NCI-H69 (cell line): ENCODE measurements around the gene CYSRT1.
"Not testable (repeated sequence)": the region's sequence is repeated elsewhere in the genome, so short reads cannot be mapped to it uniquely, and the experiment has no call there.

ENCODE experiments used
- DNase-seq: peaks from one replicate; lab custom pipeline; 2025; lab: John Stamatoyannopoulos, UW

CYSRT1 gene

DNA sequence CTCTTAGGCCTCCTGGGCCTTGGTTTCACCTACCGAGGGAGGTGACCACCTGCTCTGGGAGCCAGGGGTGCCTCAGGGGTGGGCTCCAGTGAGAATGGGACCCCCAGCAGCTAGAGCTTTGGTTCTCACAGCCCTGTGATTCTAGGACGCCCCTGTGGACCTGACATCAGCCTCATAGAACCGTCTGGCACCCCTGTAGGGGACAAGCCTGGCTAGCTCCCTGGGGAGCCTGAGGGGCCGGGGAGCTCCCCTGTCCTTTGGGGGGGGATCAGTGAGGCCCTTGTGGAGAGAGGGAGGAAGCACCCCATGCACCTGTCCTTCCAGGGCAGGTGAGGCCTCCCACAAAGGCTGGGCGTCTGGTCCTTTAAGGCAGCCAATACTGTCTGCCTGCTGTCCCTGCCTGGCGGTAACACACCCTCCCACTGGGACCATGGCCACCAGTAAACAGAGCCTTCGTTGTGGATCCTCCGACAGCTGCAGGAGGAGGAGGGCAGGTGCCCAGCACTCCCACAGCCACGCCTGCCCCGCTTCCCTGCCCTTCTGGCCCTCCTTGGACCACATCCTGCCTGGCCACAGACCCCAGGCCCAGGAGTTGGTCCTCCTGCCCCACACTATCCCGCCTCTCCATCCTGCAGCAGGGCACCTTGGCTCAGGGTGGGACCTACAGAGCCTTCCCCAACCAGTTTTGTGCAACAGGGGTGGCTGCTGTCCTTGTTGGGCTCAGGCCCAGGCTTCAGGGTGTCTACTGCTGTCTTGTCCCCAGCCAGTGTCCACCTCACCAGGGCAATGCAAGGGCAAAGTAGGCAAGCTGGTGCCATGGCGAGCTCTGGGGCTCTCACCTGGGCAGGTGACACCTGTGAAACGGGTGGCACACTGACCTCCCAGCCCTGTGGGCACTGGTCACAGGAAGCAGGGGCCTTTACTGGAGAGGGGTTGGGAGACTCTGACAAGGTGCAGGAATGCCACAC lies 13.1 kb downstream of the CYSRT1 start:
- DNase-seq = peak; percentile 85

DNA sequence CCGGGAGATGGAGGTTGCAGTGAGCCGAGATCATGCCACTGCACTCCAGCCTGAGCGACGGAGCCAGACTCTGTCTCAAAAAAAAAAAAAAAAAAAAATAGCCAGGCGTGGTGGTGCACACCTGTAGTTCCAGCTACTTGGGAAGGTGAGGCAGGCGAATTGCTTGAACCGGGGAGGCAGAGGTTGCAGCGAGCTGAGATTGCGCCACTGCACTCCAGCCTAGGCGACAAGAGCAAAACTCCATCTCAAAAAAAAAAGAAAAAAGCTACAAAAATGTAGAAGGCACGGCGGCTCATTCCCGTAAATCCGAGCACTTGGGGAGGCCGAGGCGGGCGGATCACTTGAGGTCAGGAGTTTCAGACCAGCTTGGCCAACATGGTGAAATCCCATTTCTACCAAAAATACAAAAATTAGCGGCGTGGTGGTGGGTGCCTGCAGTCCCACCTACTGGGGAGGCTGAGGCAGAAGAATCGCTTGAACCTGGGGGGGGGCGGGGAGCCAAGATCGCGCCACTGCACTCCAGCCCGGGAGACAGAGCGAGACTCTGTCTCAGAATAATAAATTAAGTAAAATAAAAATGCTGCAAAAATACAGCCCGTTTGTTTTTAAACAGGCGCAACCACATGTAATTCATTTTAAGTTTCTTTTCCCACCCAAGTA lies 14.7 kb downstream of the CYSRT1 start:
- DNase-seq = not testable (repeated sequence)

- DNase-seq = peak; percentile 92
These were observed 15.4 kb downstream of the CYSRT1 start for GRCh38 chr9:137240318-137240840.

- peak; percentile 100 for DNase-seq
These were observed 16.0 kb downstream of the CYSRT1 start, which contains the start of gene TUBB4B for GRCh38 chr9:137240841-137241489. TUBB4B (plus strand) TSS chr9:137241287; CDS start chr9:137241361, 74 bp downstream.

GRCh38 chr9:137241490-137242268 lies 16.7 kb downstream of the CYSRT1 start:
- DNase-seq = peak; percentile 66

GRCh38 chr9:137242269-137243203 lies 17.6 kb downstream of the CYSRT1 start:
- no peak for DNase-seq

DNA sequence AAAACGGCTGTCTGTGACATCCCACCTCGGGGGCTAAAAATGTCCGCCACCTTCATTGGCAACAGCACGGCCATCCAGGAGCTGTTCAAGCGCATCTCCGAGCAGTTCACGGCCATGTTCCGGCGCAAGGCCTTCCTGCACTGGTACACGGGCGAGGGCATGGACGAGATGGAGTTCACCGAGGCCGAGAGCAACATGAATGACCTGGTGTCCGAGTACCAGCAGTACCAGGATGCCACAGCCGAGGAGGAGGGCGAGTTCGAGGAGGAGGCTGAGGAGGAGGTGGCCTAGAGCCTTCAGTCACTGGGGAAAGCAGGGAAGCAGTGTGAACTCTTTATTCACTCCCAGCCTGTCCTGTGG lies 18.3 kb downstream of the CYSRT1 start:
- DNase-seq = not testable (repeated sequence)

GRCh38 chr9:137243626-137244485 lies 18.9 kb downstream of the CYSRT1 start:
- peak; percentile 85 for DNase-seq

- DNase-seq = peak; percentile 90
These were observed 19.8 kb downstream of the CYSRT1 start for GRCh38 chr9:137244486-137245449.

DNA sequence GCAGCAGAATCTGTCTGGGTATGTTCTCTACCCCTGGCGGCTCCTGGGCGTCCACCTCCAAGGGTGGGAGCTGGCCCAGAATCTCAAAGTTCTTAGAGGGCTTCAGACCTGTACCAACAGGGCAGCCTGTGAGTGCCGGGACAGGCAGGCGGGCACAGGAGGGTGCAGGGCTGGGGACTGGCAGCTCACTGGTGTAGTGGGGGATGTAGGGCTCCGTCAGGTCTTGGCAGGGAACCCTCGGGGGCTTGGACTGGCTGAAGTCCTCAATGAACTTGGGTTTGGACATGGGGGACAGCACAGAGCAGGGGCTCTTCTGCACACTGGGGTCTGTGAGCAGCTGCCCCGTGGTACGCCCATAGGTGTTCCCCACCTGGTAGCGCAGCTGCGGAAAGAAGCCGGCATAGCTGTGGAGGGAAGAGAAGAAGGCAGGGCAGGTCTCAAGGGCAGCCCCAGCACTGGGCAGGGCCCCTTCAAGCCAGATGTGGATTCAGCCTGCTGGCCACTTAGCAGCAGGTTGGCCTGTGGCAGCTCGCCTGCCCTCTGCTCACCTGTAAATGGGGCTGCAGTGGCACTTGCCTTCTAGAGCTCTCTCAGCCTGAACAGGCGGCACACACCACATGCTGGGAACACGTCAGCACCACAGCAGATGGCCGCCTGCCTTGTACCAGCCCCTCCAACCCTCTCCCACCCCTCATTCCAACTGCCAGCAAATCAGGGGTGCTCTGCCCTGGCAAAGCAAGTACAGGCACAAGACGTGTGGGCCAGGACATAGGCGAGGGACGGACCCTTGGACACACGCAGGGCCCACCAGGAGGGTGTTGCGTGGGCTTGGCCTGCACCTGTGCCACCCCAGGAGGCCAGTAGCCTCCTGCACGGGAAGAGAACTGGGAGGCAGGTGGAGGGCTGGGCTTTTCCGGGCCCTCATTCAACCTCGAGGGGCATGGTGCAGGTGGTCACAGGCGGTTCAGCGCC lies 20.8 kb downstream of the CYSRT1 start:
- DNase-seq = peak; percentile 82

DNA sequence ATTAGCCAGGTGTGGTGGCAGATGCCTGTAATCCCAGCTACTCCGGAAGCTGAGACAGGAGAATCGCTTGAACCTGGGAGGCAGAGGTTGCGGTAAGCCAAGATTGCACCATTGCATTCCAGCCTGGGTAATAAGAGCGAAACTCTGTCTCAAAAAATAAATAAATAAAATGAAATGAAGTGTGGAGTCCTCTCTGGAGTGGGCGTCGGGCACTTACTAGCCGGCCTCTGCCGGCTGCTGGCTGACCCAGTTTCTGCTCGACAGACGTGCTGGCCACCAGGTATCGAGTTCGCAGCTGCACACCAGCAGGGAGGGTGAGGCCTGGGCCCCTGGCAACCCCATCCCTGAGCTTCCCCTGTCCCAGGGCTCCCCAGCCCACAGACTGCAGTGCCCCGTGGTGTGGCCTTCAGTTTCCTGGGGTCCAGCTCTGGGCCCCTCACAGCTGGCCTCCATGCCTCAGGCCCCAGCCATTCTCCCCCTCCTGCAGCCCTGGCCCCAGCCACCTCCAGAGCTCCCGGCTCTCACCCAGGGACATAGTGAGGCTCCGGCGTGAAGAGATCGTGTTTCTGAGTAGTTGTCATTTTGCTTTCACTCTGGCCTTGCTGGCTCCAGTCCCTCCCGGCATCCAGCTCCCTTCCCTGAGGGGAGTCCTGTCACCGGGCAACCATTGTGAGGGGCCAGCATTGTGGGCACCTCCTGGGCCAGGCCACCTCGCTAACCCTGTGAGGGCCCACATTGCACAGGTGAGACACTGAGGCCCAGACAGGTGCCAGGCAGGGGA lies 22.4 kb downstream of the CYSRT1 start:
- DNase-seq = no peak

GRCh38 chr9:137247916-137248175 lies 22.9 kb downstream of the CYSRT1 start:
- no peak for DNase-seq

DNA sequence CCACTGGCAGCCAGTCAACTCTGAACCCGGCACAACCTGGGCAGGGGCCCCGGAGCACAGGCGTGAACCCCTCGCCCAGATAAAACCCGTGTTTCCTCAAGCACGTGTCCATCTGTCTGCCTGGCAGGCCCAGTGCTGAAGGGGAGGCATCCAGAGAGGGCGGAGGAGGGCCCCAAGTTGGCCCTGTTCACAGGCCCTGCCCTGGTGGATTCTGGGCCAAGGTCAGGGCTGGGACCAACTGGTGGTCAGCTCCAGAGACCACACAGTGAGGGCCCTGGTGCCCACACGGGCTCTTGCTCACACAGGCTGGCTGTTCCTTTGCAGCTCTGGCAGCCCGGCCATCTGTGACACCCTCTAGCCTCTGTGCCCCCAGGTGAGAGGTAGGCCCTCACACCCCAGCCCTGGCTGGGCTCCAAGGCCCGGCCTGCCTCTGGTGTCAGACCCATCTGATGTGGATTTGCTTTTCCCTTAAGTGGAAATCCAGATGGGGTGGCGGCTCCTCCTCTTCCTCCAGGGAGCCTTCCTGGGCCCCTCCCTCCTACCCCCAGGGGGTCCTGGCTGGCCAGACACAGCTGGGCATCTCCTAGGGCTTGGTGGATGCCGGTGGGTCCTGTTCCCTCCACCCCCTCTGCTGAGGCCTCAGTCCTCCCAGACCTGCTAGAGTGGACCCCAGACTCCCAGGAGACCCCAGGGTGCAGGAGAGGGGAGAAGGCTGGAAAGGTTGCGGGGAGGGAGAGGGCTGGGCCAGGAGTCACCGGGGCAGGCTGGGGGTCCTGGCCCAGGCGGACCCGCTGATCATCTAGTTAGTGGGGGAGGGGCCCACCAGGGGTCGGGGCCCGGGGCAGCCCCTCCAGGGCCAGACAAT lies 25.6 kb downstream of the CYSRT1 start:
- DNase-seq = peak; percentile 75

- no peak for DNase-seq
These were observed 26.2 kb downstream of the CYSRT1 start, which contains the start of gene STPG3 for GRCh38 chr9:137251194-137251461. STPG3 (plus strand) TSS chr9:137251286; CDS start chr9:137251287, 1 bp downstream.

DNA sequence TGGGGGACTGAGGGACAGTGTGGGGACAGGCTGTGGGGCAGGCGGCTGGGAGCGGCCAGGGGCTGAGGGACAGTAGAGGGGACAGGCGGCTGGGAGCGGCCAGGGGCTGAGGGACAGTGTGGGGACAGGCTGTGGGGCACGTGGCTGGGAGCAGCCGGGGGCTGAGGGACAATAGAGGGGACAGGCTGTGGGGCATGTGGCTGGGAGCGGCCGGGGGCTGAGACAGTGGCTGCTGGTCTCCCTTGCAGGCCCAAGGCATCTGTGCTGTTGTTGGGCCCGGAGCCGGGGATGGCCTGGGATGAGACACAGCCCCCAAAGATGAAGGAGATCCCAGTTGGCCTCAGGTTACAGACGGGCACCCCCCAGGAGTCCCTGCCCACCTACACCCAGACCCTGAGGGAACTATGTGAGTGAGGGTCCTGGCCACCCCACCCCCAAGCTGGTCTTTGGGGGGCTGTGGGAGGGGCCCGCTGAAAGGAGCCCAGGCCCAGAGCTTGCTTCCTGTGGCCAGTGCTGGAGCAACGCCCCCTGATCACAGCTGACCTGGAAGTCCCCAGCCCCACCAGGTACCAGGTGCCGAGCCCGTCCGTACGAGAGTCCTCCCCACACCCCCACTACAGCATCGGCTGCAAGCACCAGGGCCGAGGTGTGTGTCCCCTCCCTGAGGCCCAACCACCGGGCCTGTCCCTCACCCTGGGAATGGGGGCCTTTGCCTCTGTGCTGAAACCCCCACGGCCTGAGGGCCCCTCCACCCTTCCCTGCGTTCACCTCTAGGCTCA lies 26.7 kb downstream of the CYSRT1 start:
- no peak for DNase-seq
